Type B pancreatic cell (in vitro differentiated cells): Measurements from ENCODE around the gene ZFAND6. TPM values are rescaled to one million over a fixed set of nuclear protein-coding genes. Genes with fewer than 3 reads are reported as not detected.
"Not testable (repeated sequence)": the region's sequence is repeated elsewhere in the genome, so short reads cannot be mapped to it uniquely, and the experiment has no call there.

ENCODE experiments used
- DNase-seq: peaks from one replicate; pipeline ENCODE4 v3.0.0; 2021; ENCODE audit warnings: mixed read lengths; ENCODE audit not compliant: unreplicated experiment; ENCODE audit errors: extremely low spot score
- H3K27ac Mint-ChIP-seq: 2 replicates; pipeline ENCODE4 v1.8.0; 2021; ENCODE audit warnings: mild to moderate bottlenecking, mixed read lengths
- H3K27me3 Mint-ChIP-seq: 2 replicates; pipeline ENCODE4 v1.8.0; 2021; ENCODE audit warnings: mixed read lengths
- H3K36me3 Mint-ChIP-seq: 2 replicates; pipeline ENCODE4 v1.8.0; 2021; ENCODE audit warnings: mixed read lengths
- H3K4me1 Mint-ChIP-seq: one replicate; pipeline ENCODE4 v1.8.0; 2021; ENCODE audit warnings: mixed read lengths; ENCODE audit not compliant: unreplicated experiment
- H3K4me3 Mint-ChIP-seq: 2 replicates; pipeline ENCODE4 v1.8.0; 2021; ENCODE audit warnings: mild to moderate bottlenecking, mixed read lengths
- H3K9me3 Mint-ChIP-seq: 2 replicates; pipeline ENCODE4 v1.8.0; 2021; ENCODE audit warnings: mixed read lengths
- CTCF ChIP-seq: fragments of 200-600 bp; sonication (generic); conservative IDR thresholded peaks from 2 replicates; pipeline ENCODE4 v1.5.0; 2021; ENCODE audit warnings: antibody characterized with exemption, mild to moderate bottlenecking
- total RNA-seq: library from RNA; stranded (reverse); gene quantifications from 2 replicates; pipeline ENCODE4 v1.2.1, GENCODE V29; 2021; ENCODE audit warnings: low replicate concordance

The ZFAND6 gene
- total RNA-seq, 1 donor from 2014 or later, result 59.6 TPM

GRCh38 chr15:80093854-80094418, 34.5 kb downstream of the ZFAND6 start:
- H3K4me1 Mint-ChIP-seq, result peaks cover 21% of the 10 kb centered on the region
- H3K36me3 Mint-ChIP-seq, result peaks cover 14% of the 10 kb centered on the region
- no peak for TF ChIP-seq CTCF
- H3K27ac Mint-ChIP-seq, result no peak overlapping the region
- H3K27me3 Mint-ChIP-seq, result no peaks in the 10 kb centered on the region
- H3K4me3 Mint-ChIP-seq, result no peak overlapping the region
- H3K9me3 Mint-ChIP-seq, result no peaks in the 10 kb centered on the region
- no peak for DNase-seq

- no peak for DNase-seq
- Mint-ChIP-seq H3K27me3 (no peaks in the 10 kb centered on the region), H3K36me3 (peaks cover 5% of the 10 kb centered on the region), H3K9me3 (no peaks in the 10 kb centered on the region), H3K27ac (no peak overlapping the region), H3K4me3 (no peak overlapping the region), H3K4me1 (peaks cover 25% of the 10 kb centered on the region)
- TF ChIP-seq CTCF, result no peak
Measured at GRCh38 chr15:80095511-80095910, 36.0 kb downstream of the ZFAND6 start.

- DNase-seq, result no peak
- peaks cover 25% of the 10 kb centered on the region for H3K4me1 Mint-ChIP-seq
- no peaks in the 10 kb centered on the region for H3K9me3 Mint-ChIP-seq
- H3K27me3 Mint-ChIP-seq, result no peaks in the 10 kb centered on the region
- no peak overlapping the region for H3K27ac Mint-ChIP-seq
- H3K36me3 Mint-ChIP-seq, result peaks cover 2% of the 10 kb centered on the region
- no peak for TF ChIP-seq CTCF
- no peak overlapping the region for H3K4me3 Mint-ChIP-seq
Measured at GRCh38 chr15:80095969-80096368, 36.5 kb downstream of the ZFAND6 start.

GRCh38 chr15:80098341-80098740, 38.9 kb downstream of the ZFAND6 start:
- no peak for TF ChIP-seq CTCF
- H3K4me1 Mint-ChIP-seq, result peaks cover 32% of the 10 kb centered on the region
- no peak overlapping the region for H3K4me3 Mint-ChIP-seq
- peaks cover 4% of the 10 kb centered on the region for H3K9me3 Mint-ChIP-seq
- H3K36me3 Mint-ChIP-seq, result peaks cover 7% of the 10 kb centered on the region
- DNase-seq, result no peak
- no peak overlapping the region for H3K27ac Mint-ChIP-seq
- no peaks in the 10 kb centered on the region for H3K27me3 Mint-ChIP-seq

GRCh38 chr15:80099241-80099640, 39.8 kb downstream of the ZFAND6 start:
- no peak for TF ChIP-seq CTCF
- DNase-seq, result no peak
- H3K4me1 Mint-ChIP-seq, result peaks cover 27% of the 10 kb centered on the region
- no peak overlapping the region for H3K4me3 Mint-ChIP-seq
- H3K27ac Mint-ChIP-seq, result no peak overlapping the region
- H3K9me3 Mint-ChIP-seq, result peaks cover 4% of the 10 kb centered on the region
- H3K27me3 Mint-ChIP-seq, result no peaks in the 10 kb centered on the region
- peaks cover 7% of the 10 kb centered on the region for H3K36me3 Mint-ChIP-seq

- H3K9me3 Mint-ChIP-seq, H3K27me3 Mint-ChIP-seq, DNase-seq, H3K4me3 Mint-ChIP-seq, H3K27ac Mint-ChIP-seq: not testable (repeated sequence)
- peaks cover 11% of the 10 kb centered on the region for H3K36me3 Mint-ChIP-seq
- peaks cover 23% of the 10 kb centered on the region for H3K4me1 Mint-ChIP-seq
Measured at GRCh38 chr15:80099662-80100061, 40.2 kb downstream of the ZFAND6 start.
